ENCODE measurements around the gene RHBDL1. TPM values are rescaled to one million over a fixed set of nuclear protein-coding genes. Genes with fewer than 3 reads are reported as not detected.

The RHBDL1 gene
- total and polyA plus RNA-seq, 4 donors, result 0.91 to 5.4 (median 1.6) TPM

DNA sequence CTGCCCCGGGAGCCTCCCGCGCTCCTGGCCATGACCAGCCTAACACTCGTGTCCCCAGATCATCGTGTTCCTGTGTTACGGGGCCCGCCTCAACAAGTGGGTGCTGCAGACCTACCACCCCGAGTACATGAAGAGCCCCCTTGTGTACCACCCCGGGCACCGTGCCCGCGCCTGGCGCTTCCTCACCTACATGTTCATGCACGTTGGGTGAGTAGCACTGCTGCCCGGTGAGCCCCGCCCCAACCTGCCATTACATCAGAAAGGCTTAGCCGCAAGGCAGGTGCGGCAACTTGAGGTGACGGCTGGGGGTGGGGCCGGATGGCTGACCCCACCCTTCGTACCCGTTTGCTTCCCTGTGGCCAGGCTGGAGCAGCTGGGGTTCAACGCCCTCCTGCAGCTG, 1.4 kb downstream of the RHBDL1 start:
- no peak overlapping the region for H3K27ac ChIP-seq (ENCODE audit: low read depth in 1 of 2, low read length in 1 of 2)
- peaks cover 0 to 4% (median 0%) of the 10 kb centered on the region in 4 donors for H3K9me3 ChIP-seq (ENCODE audit: control insufficient read depth in 4 of 4, insufficient read depth in 3 of 4, low read length in 3 of 4)
- no peak overlapping the region for H3K4me3 ChIP-seq
- H3K4me1 ChIP-seq (ENCODE audit: control insufficient read depth in 5 of 5, insufficient read depth in 5 of 5, low read length in 5 of 5), result peaks cover 4 to 26% (median 17%) of the 10 kb centered on the region in 5 donors
- no peaks in the 10 kb centered on the region for H3K27me3 ChIP-seq (ENCODE audit: control insufficient read depth in 3 of 3, insufficient read depth in 3 of 3, low read length in 2 of 3)
- TF ChIP-seq, protein P1, sequence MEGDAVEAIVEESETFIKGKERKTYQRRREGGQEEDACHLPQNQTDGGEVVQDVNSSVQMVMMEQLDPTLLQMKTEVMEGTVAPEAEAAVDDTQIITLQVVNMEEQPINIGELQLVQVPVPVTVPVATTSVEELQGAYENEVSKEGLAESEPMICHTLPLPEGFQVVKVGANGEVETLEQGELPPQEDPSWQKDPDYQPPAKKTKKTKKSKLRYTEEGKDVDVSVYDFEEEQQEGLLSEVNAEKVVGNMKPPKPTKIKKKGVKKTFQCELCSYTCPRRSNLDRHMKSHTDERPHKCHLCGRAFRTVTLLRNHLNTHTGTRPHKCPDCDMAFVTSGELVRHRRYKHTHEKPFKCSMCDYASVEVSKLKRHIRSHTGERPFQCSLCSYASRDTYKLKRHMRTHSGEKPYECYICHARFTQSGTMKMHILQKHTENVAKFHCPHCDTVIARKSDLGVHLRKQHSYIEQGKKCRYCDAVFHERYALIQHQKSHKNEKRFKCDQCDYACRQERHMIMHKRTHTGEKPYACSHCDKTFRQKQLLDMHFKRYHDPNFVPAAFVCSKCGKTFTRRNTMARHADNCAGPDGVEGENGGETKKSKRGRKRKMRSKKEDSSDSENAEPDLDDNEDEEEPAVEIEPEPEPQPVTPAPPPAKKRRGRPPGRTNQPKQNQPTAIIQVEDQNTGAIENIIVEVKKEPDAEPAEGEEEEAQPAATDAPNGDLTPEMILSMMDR (IDR thresholded peaks at IDR 0.05; ENCODE audit: control extremely low read depth, extremely low read depth), result no peak
- no peak for DNase-seq
- H3K36me3 ChIP-seq (ENCODE audit: control insufficient read depth in 4 of 4, insufficient read depth in 4 of 4, low read length in 4 of 4), result peaks cover 5 to 24% (median 14%) of the 10 kb centered on the region in 4 donors
- ATAC-seq (ENCODE audit: insufficient read depth, low FRiP score), result no peak
- 49 to 63% methylated on average over 23 of the region's 23 CpGs for WGBS, 2 donors
- H3K9ac ChIP-seq (ENCODE audit: insufficient read depth in 1 of 2, low read length in 2 of 2), result no peak overlapping the region

DNA sequence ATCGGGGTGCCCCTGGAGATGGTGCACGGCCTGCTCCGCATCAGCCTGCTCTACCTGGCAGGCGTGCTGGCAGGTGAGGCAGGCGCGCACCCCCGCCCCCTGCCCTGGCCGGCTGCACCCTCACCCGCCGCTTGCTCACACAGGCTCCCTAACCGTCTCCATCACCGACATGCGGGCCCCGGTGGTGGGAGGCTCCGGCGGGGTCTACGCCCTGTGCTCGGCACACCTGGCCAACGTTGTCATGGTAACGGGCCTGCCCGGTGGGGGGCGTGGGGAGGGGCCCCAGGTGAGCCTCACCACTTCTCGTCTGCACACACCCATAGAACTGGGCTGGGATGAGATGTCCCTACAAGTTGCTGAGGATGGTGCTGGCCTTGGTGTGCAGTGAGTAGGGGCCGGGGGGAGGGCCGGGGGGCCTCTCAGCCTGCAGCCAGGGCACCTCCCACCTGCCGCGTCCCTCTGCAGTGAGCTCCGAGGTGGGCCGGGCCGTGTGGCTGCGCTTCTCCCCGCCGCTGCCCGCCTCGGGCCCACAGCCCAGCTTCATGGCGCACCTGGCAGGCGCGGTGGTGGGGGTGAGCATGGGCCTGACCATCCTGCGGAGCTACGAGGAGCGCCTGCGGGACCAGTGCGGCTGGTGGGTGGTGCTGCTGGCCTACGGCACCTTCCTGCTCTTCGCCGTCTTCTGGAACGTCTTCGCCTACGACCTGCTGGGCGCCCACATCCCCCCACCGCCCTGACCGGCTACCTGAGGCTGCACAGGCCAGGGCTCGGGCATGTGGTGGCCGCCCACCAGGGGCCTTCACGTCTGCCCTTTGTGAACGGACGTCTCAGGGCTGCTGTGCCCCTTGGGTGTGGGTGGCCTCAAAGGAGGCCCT, 2.1 kb downstream of the RHBDL1 start:
- 54 to 62% methylated on average over 47 to 57 of the region's 57 CpGs for WGBS, 2 donors
- Histone ChIP-seq H3K9me3 (ENCODE audit: control insufficient read depth in 4 of 4, insufficient read depth in 3 of 4, low read length in 3 of 4) (peaks cover 0 to 2% (median 0%) of the 10 kb centered on the region in 4 donors), H3K36me3 (ENCODE audit: control insufficient read depth in 4 of 4, insufficient read depth in 4 of 4, low read length in 4 of 4) (peaks cover 7 to 24% (median 14%) of the 10 kb centered on the region in 4 donors), H3K4me1 (ENCODE audit: control insufficient read depth in 5 of 5, insufficient read depth in 5 of 5, low read length in 5 of 5) (peaks cover 4 to 28% (median 17%) of the 10 kb centered on the region in 5 donors), H3K4me3 (no peak overlapping the region), H3K9ac (ENCODE audit: insufficient read depth in 1 of 2, low read length in 2 of 2) (no peak overlapping the region), H3K27ac (ENCODE audit: low read depth in 1 of 2, low read length in 1 of 2) (no peak overlapping the region), H3K27me3 (ENCODE audit: control insufficient read depth in 3 of 3, insufficient read depth in 3 of 3, low read length in 2 of 3) (no peaks in the 10 kb centered on the region)
- TF ChIP-seq, protein P1 (IDR thresholded peaks at IDR 0.05; ENCODE audit: control extremely low read depth, extremely low read depth), result no peak
- no peak for ATAC-seq (ENCODE audit: insufficient read depth, low FRiP score)
- DNase-seq, result no peak

DNA sequence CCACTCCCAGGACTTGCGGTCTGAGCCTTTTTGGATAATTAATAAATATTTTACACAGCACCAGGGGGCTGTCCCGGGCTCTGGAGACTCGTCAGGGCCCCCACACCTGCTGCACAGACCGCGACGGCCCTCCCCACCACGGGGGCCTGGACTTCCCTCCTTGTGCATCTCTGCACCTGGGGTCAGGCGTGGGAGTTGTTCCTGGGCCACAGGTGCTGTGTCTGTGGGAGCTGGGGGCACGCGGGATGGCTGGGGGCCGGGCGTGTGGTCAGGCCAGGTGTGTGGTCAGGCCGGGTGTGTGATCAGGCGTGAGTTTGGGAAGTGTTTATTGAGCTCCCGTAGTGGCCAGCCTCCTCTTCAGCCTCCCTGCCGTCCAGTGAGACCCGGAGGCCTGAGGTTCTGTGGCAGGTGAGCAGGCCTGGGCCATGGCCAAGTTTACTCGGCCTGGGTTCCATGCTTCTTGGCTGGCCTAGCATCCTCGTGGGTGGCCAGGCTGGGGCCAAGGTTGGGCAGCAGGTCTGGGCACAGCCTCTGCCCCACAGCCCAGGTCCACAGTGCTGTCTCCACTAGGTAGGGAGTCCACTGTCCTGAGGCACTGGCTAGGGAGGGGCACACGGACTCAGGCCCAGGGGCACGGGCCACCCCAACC, 2.9 kb downstream of the RHBDL1 start:
- ATAC-seq (ENCODE audit: insufficient read depth, low FRiP score), result no peak
- peaks cover 6 to 23% (median 15%) of the 10 kb centered on the region in 4 donors for H3K36me3 ChIP-seq (ENCODE audit: control insufficient read depth in 4 of 4, insufficient read depth in 4 of 4, low read length in 4 of 4)
- TF ChIP-seq, protein P1 (IDR thresholded peaks at IDR 0.05; ENCODE audit: control extremely low read depth, extremely low read depth), result no peak
- 80 to 84% methylated on average over 19 to 21 of the region's 21 CpGs for WGBS, 2 donors
- H3K9ac ChIP-seq (ENCODE audit: insufficient read depth in 1 of 2, low read length in 2 of 2), result no peak overlapping the region
- no peak overlapping the region for H3K4me3 ChIP-seq
- H3K27me3 ChIP-seq (ENCODE audit: control insufficient read depth in 3 of 3, insufficient read depth in 3 of 3, low read length in 2 of 3), result no peaks in the 10 kb centered on the region
- no peak for DNase-seq
- no peaks in the 10 kb centered on the region for H3K9me3 ChIP-seq (ENCODE audit: control insufficient read depth in 4 of 4, insufficient read depth in 3 of 4, low read length in 3 of 4)
- no peak overlapping the region for H3K27ac ChIP-seq (ENCODE audit: low read depth in 1 of 2, low read length in 1 of 2)
- peaks cover 4 to 34% (median 20%) of the 10 kb centered on the region in 5 donors for H3K4me1 ChIP-seq (ENCODE audit: control insufficient read depth in 5 of 5, insufficient read depth in 5 of 5, low read length in 5 of 5)

Data from lung (tissue), 12 donors.